Measurements from ENCODE around the gene CD274. TPM values are rescaled to one million over a fixed set of nuclear protein-coding genes. Genes with fewer than 3 reads are reported as not detected.

CD274 gene
- total and polyA plus RNA-seq, 10 of the 15 experiments (the other 5 are each of a cell fraction or from before 2014, with no cell fraction given): 9.4 to 128 (median 24.6) TPM

DNA sequence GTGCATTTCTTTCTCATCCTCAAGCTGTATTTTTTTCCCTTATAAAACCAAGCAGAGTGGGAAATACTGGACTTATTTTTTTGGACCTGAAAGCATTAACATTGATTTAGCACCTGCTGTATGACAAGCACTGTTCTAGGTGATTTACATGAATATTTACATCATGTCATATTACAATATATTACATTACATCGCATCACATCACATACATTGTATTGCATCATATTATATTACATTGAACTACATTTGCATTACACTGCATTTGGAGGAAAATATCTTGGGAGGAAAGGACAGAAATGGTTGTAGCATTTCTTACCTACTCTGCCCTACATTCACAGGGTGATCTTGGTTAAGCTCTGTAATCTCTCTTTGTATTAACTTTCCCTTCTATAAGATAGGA lies 48.8 kb downstream of the CD274 start:
- CTCF ChIA-PET: interaction anchor here (0.9 to 2.6 kb wide), 2 partner anchors 10 to 12 kb away, joined by 3 to 10 read pairs; partner anchors contain the start of gene PDCD1LG2
- 96% methylated on average over 1 of the region's 1 CpG for WGBS (ENCODE audit: insufficient coverage, insufficient replicate concordance, low lambda C conversion rate, missing lambda C conversion rate)
- BruUV-seq (replicated peaks): no TSS peak

More for the DNA sequence above, 48.8 kb downstream of the CD274 start:
- Histone ChIP-seq H3K36me3 (ENCODE audit: control insufficient read depth in 2 of 2, insufficient read depth in 2 of 2, low read length in 1 of 2) (no peaks in the 10 kb centered on the region), H3K27ac (ENCODE audit: control insufficient read depth, insufficient read depth) (no peak overlapping the region), H3K4me1 (ENCODE audit: control insufficient read depth, insufficient read depth, low read length) (peaks cover 3% of the 10 kb centered on the region; the same call in 1 of the 2 replicates), H4K20me1 (ENCODE audit: control insufficient read depth, insufficient read depth) (no peaks in the 10 kb centered on the region), H3K79me2 (ENCODE audit: control insufficient read depth, insufficient read depth, low read length) (no peaks in the 10 kb centered on the region), H3K9ac (ENCODE audit: control insufficient read depth, insufficient read depth, low read length) (no peak overlapping the region), H2AFZ (ENCODE audit: control insufficient read depth, low read depth, low read length) (no peak overlapping the region), H3K9me3 (replicated peaks; ENCODE audit: control insufficient read depth, insufficient read depth, low read length) (no peaks in the 10 kb centered on the region; the same call in 2 of the 3 replicates), H3K4me3 (no peak overlapping the region), H3K4me2 (ENCODE audit: control insufficient read depth, insufficient read depth) (no peak overlapping the region), H3K27me3 (replicated peaks in 1 of 2; ENCODE audit: control insufficient read depth in 2 of 2, insufficient read depth in 2 of 2, low read length in 1 of 2) (no peaks in the 10 kb centered on the region)
- in situ Hi-C loops (cut with MboI): no loop called here
- POLR2A ChIA-PET: interaction anchor here (1.2 to 2.2 kb wide), 3 partner anchors 11 to 65 kb away, joined by 4 to 11 read pairs (median 7); partner anchors contain the start of gene PDCD1LG2
- no peak for DNase-seq (ENCODE audit: low read depth, low spot score)
- SMC1A ChIA-PET (ENCODE audit: uncharacterized antibody, unreplicated experiment): interaction anchor here (0.8 to 2.1 kb wide), 6 partner anchors 9 to 83 kb away, joined by 3 to 7 read pairs (median 4); partner anchors contain the start of gene PDCD1LG2
- TF ChIP-seq GATAD2B (conservative IDR thresholded peaks at IDR 0.05; ENCODE audit: low read depth) (no peak), SMAD1 (IDR thresholded peaks at IDR 0.05; ENCODE audit: low read depth, partially characterized antibody) (no peak), KLF5 (IDR thresholded peaks at IDR 0.05; ENCODE audit: partially characterized antibody) (no peak), ZNF592 (IDR thresholded peaks at IDR 0.05) (no peak), SREBF2 (IDR thresholded peaks at IDR 0.05; ENCODE audit: low read length) (no peak), CEBPB (IDR thresholded peaks at IDR 0.05; ENCODE audit: borderline replicate concordance in 1 of 2, low read depth in 2 of 2, low read length in 2 of 2) (no peak), NBN (IDR thresholded peaks at IDR 0.05) (no peak), ZBED1 (IDR thresholded peaks at IDR 0.05; ENCODE audit: borderline replicate concordance) (no peak), SUZ12 (IDR thresholded peaks at IDR 0.05; ENCODE audit: unreplicated experiment) (no peak)
- no peak for FAIRE-seq
- no peak for ATAC-seq
- RAD21 ChIA-PET (ENCODE audit: unreplicated experiment): interaction anchor here (1.7 kb wide), 1 partner anchor 19 kb away, joined by 4 read pairs; no protein-coding TSS in a partner anchor
- intact Hi-C loops (cut with micrococcal nuclease; ENCODE audit: unreplicated experiment): no loop called here

Data from GM12878 (cell line).